H9 (cell line): ENCODE results near the gene DUSP2. TPM values are rescaled to one million over a fixed set of nuclear protein-coding genes. Genes with fewer than 3 reads are reported as not detected.

Experiments used
- DNase-seq: peaks from one replicate; pipeline ENCODE4 v3.0.0-alpha.2; 2017
- H2AFZ ChIP-seq: one replicate; pipeline ENCODE4 v1.6.1; 2013; ENCODE audit warnings: mild to moderate bottlenecking, low read length, control low read depth, moderate library complexity
- H2AK5ac ChIP-seq: 2 replicates; pipeline ENCODE4 v1.6.1; 2013; ENCODE audit warnings: low read length, control low read depth, mixed read lengths; ENCODE audit not compliant: insufficient read length
- H2BK120ac ChIP-seq: one replicate; pipeline ENCODE4 v1.6.1; 2013; ENCODE audit warnings: low read depth, mild to moderate bottlenecking, low read length, control low read depth, inconsistent platforms; ENCODE audit not compliant: poor library complexity, severe bottlenecking
- H2BK12ac ChIP-seq: 2 replicates; pipeline ENCODE4 v1.6.1; 2013; ENCODE audit warnings: low read length, control low read depth, mixed read lengths, low read depth; ENCODE audit not compliant: insufficient read length
- H2BK15ac ChIP-seq: 2 replicates; pipeline ENCODE4 v1.6.1; 2013; ENCODE audit warnings: low read depth, low read length, control low read depth
- H2BK20ac ChIP-seq: one replicate; pipeline ENCODE4 v1.6.1; 2013; ENCODE audit warnings: low read depth, mild to moderate bottlenecking, low read length, control low read depth, inconsistent platforms; ENCODE audit not compliant: poor library complexity, severe bottlenecking
- H2BK5ac ChIP-seq: 2 replicates; pipeline ENCODE4 v1.6.1; 2013; ENCODE audit warnings: low read length, control low read depth, mixed read lengths; ENCODE audit not compliant: insufficient read length
- H3K14ac ChIP-seq: 2 replicates; pipeline ENCODE4 v1.6.1; 2013; ENCODE audit warnings: low read length, control low read depth; ENCODE audit not compliant: insufficient read depth
- H3K18ac ChIP-seq: 2 replicates; pipeline ENCODE4 v1.6.1; 2013; ENCODE audit warnings: low read depth, mild to moderate bottlenecking, mixed read lengths, low read length, control low read depth; ENCODE audit not compliant: insufficient read length
- H3K23ac ChIP-seq: 2 replicates; pipeline ENCODE4 v1.6.1; 2013; ENCODE audit warnings: low read length, control low read depth, mixed read lengths, low read depth; ENCODE audit not compliant: insufficient read length
- H3K23me2 ChIP-seq: 2 replicates; pipeline ENCODE4 v1.6.1; 2013; ENCODE audit warnings: low read depth, mild to moderate bottlenecking, mixed read lengths, low read length, control low read depth; ENCODE audit not compliant: insufficient read length, poor library complexity, severe bottlenecking
- H3K27ac ChIP-seq: 2 replicates; pipeline ENCODE4 v1.5.1; 2013; ENCODE audit warnings: low read length, control low read depth, mixed read lengths, low read depth; ENCODE audit not compliant: insufficient read length
- H3K27me3 ChIP-seq: 2 replicates; pipeline ENCODE4 v1.6.1; 2013; ENCODE audit warnings: low read length, control low read depth, inconsistent platforms; ENCODE audit not compliant: insufficient read depth
- H3K4ac ChIP-seq: 2 replicates; pipeline ENCODE4 v1.6.1; 2013; ENCODE audit warnings: low read depth, mild to moderate bottlenecking, control low read depth, inconsistent platforms, low read length, moderate library complexity
- H3K4me1 ChIP-seq: 2 replicates; pipeline ENCODE4 v1.6.1; 2013; ENCODE audit warnings: low read length, control low read depth, inconsistent platforms; ENCODE audit not compliant: insufficient read depth
- H3K4me2 ChIP-seq: 2 replicates; pipeline ENCODE4 v1.6.1; 2013; ENCODE audit warnings: low read length, control low read depth, mixed read lengths; ENCODE audit not compliant: insufficient read length, insufficient read depth
- H3K56ac ChIP-seq: 2 replicates; pipeline ENCODE4 v1.6.1; 2013; ENCODE audit warnings: low read depth, mild to moderate bottlenecking, mixed read lengths, low read length, control low read depth; ENCODE audit not compliant: insufficient read length
- H3K79me1 ChIP-seq: 2 replicates; pipeline ENCODE4 v1.6.1; 2013; ENCODE audit warnings: low read depth, mild to moderate bottlenecking, moderate library complexity, low read length, control low read depth, inconsistent platforms; ENCODE audit not compliant: insufficient read depth, poor library complexity, severe bottlenecking
- H3K79me2 ChIP-seq: 2 replicates; pipeline ENCODE4 v1.6.1; 2013; ENCODE audit warnings: low read length, control low read depth, inconsistent platforms; ENCODE audit not compliant: insufficient read depth
- H3K9ac ChIP-seq: 2 replicates; pipeline ENCODE4 v1.6.1; 2013; ENCODE audit warnings: low read length, control low read depth, mixed read lengths; ENCODE audit not compliant: insufficient read length; ENCODE audit errors: extremely low read depth
- H3K9me3 ChIP-seq: one replicate; pipeline ENCODE4 v1.6.1; 2013; ENCODE audit warnings: low read depth, low read length, inconsistent platforms; ENCODE audit not compliant: control insufficient read depth
- H3T11ph ChIP-seq: one replicate; pipeline ENCODE4 v1.6.1; 2013; ENCODE audit warnings: mild to moderate bottlenecking, low read length, control low read depth, inconsistent platforms
- H4K20me1 ChIP-seq: one replicate; pipeline ENCODE4 v1.6.1; 2013; ENCODE audit not compliant: control insufficient read depth, insufficient read length, insufficient read depth
- H4K5ac ChIP-seq: 2 replicates; pipeline ENCODE4 v1.6.1; 2013; ENCODE audit warnings: low read depth, mild to moderate bottlenecking, mixed read lengths, low read length, control low read depth; ENCODE audit not compliant: insufficient read length
- H4K8ac ChIP-seq: replicated peaks from 2 replicates; pipeline ENCODE4 v1.6.1; 2013; ENCODE audit warnings: low read length, control low read depth, mixed read lengths, low read depth; ENCODE audit not compliant: insufficient read length
- H4K91ac ChIP-seq: 2 replicates; pipeline ENCODE4 v1.6.1; 2013; ENCODE audit warnings: low read depth, mild to moderate bottlenecking, moderate library complexity, mixed read lengths, low read length, control low read depth; ENCODE audit not compliant: insufficient read length
- H3K27ac Mint-ChIP-seq, 3 experiments: 2 replicates in 2 of 3; 3 replicates in 1 of 3; pipeline ENCODE4 v1.8.0; 2020 to 2021; ENCODE audit warnings: mixed read lengths in 3 of 3, mild to moderate bottlenecking in 1 of 3, moderate library complexity in 1 of 3
- H3K27me3 Mint-ChIP-seq: 2 replicates; pipeline ENCODE4 v1.8.0; 2021; ENCODE audit warnings: low read depth, mild to moderate bottlenecking, moderate library complexity, mixed read lengths
- H3K36me3 Mint-ChIP-seq, 3 experiments: 2 replicates in 2 of 3; 3 replicates in 1 of 3; pipeline ENCODE4 v1.8.0; 2020 to 2021; ENCODE audit warnings: low read depth in 3 of 3, mixed read lengths in 3 of 3; ENCODE audit not compliant: insufficient read depth in 1 of 3
- H3K4me1 Mint-ChIP-seq, 2 experiments: 2 replicates each; pipeline ENCODE4 v1.8.0; 2020; ENCODE audit warnings: mixed read lengths in 2 of 2
- H3K4me3 Mint-ChIP-seq, 2 experiments: 2 replicates in 1 of 2; 3 replicates in 1 of 2; pipeline ENCODE4 v1.8.0; 2020 to 2021; ENCODE audit warnings: mild to moderate bottlenecking in 2 of 2, mixed read lengths in 2 of 2, moderate library complexity in 1 of 2
- H3K9me3 Mint-ChIP-seq, 2 experiments: 2 replicates in 1 of 2; 3 replicates in 1 of 2; pipeline ENCODE4 v1.8.0; 2020; ENCODE audit warnings: mild to moderate bottlenecking in 2 of 2, mixed read lengths in 2 of 2, moderate library complexity in 1 of 2
- WGBS: extraction: QIAGEN DNeasy Blood & Tissue Kit; methylation state at CpG from one replicate; pipeline ENCODE4 v1.1.7; 2013; ENCODE audit warnings: missing lambda C conversion rate, low lambda C conversion rate, mixed read lengths; ENCODE audit not compliant: insufficient read length; ENCODE audit errors: extremely low coverage; 5-methylcytosine and 5-hydroxymethylcytosine counted together
- total RNA-seq: library from RNA; stranded (reverse); gene quantifications from 2 replicates; pipeline ENCODE4 v1.2.1, GENCODE V29; 2021
- TF ChIP-seq, protein P1 (sequence below): fragments of 200-600 bp; sonication (generic); conservative IDR thresholded peaks from 3 replicates; pipeline ENCODE4 v1.8.0; 2021; ENCODE audit warnings: antibody characterized with exemption, mild to moderate bottlenecking

The DUSP2 gene
- total RNA-seq, 1 experiment from 2014 or later: 14.9 TPM

DNA sequence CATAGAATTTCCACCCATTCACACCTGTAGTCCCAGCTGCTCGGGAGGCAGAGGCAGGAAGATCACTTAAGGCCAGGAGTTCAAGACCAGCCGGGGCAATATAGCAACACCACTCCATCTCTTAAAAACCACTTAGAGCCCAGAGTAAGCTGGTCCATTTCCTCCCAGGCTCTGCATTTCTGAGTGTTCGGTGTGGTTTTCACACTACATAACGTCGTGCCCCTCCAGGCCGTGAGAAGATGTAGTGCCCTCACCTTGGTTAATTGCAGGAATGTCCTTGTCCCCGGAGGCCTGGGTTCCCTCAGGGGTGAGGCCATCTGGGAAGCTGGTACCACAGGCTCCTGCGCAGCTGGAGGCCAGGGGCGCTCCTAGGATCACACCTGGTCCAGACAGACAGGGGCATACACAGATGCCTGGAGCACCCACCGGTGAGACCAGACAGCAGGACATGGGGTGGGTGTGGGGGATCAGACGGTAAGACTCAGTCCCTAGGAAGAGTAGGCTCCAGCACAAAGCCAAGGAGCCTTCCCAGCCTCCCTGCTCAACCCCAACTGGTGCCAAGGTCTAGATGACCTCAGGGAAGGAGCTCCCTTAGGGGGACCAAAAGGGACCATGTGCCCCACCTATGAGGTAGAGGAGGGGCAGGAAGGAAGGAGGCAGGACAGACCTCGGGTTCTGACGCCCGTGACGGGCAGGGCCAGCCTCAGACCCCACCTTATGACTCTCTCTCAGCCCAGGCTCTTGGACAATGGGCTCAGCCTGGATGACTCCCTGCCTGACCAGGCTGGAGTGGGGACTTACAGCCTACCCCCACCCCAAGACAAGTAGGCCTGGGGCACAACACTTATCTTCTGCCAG, 7.7 kb downstream of the DUSP2 start:
- H2BK15ac ChIP-seq: no peak overlapping the region
- H4K8ac ChIP-seq: no peak overlapping the region
- H2BK5ac ChIP-seq: no peak overlapping the region
- peaks cover 12% of the 10 kb centered on the region for H3K27me3 Mint-ChIP-seq
- H2BK120ac ChIP-seq: no peak overlapping the region
- H3T11ph ChIP-seq: no peak overlapping the region
- H4K5ac ChIP-seq: no peak overlapping the region
- no peak overlapping the region for H3K4ac ChIP-seq
- no peaks in the 10 kb centered on the region for H4K20me1 ChIP-seq
- H3K9me3 Mint-ChIP-seq: no peaks in the 10 kb centered on the region
- H3K4me2 ChIP-seq: no peak overlapping the region
- H3K56ac ChIP-seq: no peak overlapping the region
- no peak overlapping the region for H3K27ac Mint-ChIP-seq
- H3K79me2 ChIP-seq: no peaks in the 10 kb centered on the region
- no peak for DNase-seq
- H3K4me3 Mint-ChIP-seq: no peak overlapping the region
- WGBS: no CpG with 5 or more reads among the region's 15 CpGs
- H2AK5ac ChIP-seq: no peak overlapping the region
- no peaks in the 10 kb centered on the region for H3K79me1 ChIP-seq
- no peak overlapping the region for H3K14ac ChIP-seq
- no peak overlapping the region for H3K18ac ChIP-seq
- H3K9me3 ChIP-seq: no peaks in the 10 kb centered on the region
- H3K4me1 Mint-ChIP-seq: peaks cover 12 to 14% of the 10 kb centered on the region in 2 experiments
- TF ChIP-seq, protein P1, sequence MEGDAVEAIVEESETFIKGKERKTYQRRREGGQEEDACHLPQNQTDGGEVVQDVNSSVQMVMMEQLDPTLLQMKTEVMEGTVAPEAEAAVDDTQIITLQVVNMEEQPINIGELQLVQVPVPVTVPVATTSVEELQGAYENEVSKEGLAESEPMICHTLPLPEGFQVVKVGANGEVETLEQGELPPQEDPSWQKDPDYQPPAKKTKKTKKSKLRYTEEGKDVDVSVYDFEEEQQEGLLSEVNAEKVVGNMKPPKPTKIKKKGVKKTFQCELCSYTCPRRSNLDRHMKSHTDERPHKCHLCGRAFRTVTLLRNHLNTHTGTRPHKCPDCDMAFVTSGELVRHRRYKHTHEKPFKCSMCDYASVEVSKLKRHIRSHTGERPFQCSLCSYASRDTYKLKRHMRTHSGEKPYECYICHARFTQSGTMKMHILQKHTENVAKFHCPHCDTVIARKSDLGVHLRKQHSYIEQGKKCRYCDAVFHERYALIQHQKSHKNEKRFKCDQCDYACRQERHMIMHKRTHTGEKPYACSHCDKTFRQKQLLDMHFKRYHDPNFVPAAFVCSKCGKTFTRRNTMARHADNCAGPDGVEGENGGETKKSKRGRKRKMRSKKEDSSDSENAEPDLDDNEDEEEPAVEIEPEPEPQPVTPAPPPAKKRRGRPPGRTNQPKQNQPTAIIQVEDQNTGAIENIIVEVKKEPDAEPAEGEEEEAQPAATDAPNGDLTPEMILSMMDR: no peak
- no peak overlapping the region for H4K91ac ChIP-seq
- no peaks in the 10 kb centered on the region for H3K4me1 ChIP-seq
- 0 out of 7 replicates have a peak, but pooled peaks cover 0 to 2% (median 0%) of the 10 kb centered on the region in 3 experiments for H3K36me3 Mint-ChIP-seq
- no peak overlapping the region for H3K23ac ChIP-seq
- no peak overlapping the region for H2BK12ac ChIP-seq
- H3K27ac ChIP-seq: no peak overlapping the region
- H3K27me3 ChIP-seq: no peaks in the 10 kb centered on the region
- no peak overlapping the region for H2AFZ ChIP-seq
- H3K23me2 ChIP-seq: no peaks in the 10 kb centered on the region
- H3K9ac ChIP-seq: no peak overlapping the region
- no peak overlapping the region for H2BK20ac ChIP-seq
